CD8-positive, alpha-beta memory T cell (primary cell): ENCODE measurements around the gene SMS. TPM values are rescaled to one million over a fixed set of nuclear protein-coding genes. Genes with fewer than 3 reads are reported as not detected.

Experiments
- CTCF ChIA-PET: fragments of 350-600 bp; sonication (Branson Sonifier 250); formaldehyde crosslinking; loops from one replicate; lab custom pipeline; 2021; ENCODE audit warnings: antibody characterized with exemption; lab: Charles Lee
- POLR2A ChIA-PET: fragments of 350-600 bp; sonication (Branson Sonifier 250); formaldehyde crosslinking; loops from one replicate; lab custom pipeline; 2021; ENCODE audit warnings: antibody characterized with exemption; lab: Charles Lee
- DNase-seq, 5 donors: peaks; one replicate each; pipeline versions ENCODE4 v3.0.0 to v3.0.0-alpha.2; 2020 to 2022; ENCODE audit warnings: mixed read lengths in 1 of 5
- H3K27ac ChIP-seq: one replicate; pipeline ENCODE4 v1.7.0; 2013; ENCODE audit warnings: low read depth, mild to moderate bottlenecking, low read length, moderate library complexity
- H3K27me3 ChIP-seq: 2 replicates; pipeline ENCODE4 v1.7.0; 2013; ENCODE audit warnings: low read length, mild to moderate bottlenecking; ENCODE audit not compliant: insufficient read depth, poor library complexity, severe bottlenecking
- H3K36me3 ChIP-seq: 2 replicates; pipeline ENCODE4 v1.7.0; 2013; ENCODE audit warnings: mild to moderate bottlenecking, low read length, moderate library complexity; ENCODE audit not compliant: insufficient read depth
- H3K4me1 ChIP-seq: 2 replicates; pipeline ENCODE4 v1.7.0; 2013; ENCODE audit warnings: mild to moderate bottlenecking, low read length, moderate library complexity; ENCODE audit not compliant: insufficient read depth
- H3K4me3 ChIP-seq: 2 replicates; pipeline ENCODE4 v1.7.0; 2013; ENCODE audit warnings: mild to moderate bottlenecking, low read length
- H3K9me3 ChIP-seq: 2 replicates; pipeline ENCODE4 v1.7.0; 2013; ENCODE audit warnings: mild to moderate bottlenecking, low read length
- H3K27ac Mint-ChIP-seq, 8 donors: one replicate each; pipeline ENCODE4 v1.8.0; 2020 to 2021; ENCODE audit warnings: mixed read lengths in 8 of 8, mild to moderate bottlenecking in 6 of 8, inconsistent platforms in 3 of 8, moderate library complexity in 3 of 8
- H3K27me3 Mint-ChIP-seq, 2 donors: one replicate each; pipeline ENCODE4 v1.8.0; 2020 to 2021; ENCODE audit warnings: mixed read lengths in 2 of 2, mild to moderate bottlenecking in 1 of 2, moderate library complexity in 1 of 2
- H3K36me3 Mint-ChIP-seq, 3 donors: one replicate each; pipeline ENCODE4 v1.8.0; 2020 to 2021; ENCODE audit warnings: mixed read lengths in 3 of 3, inconsistent platforms in 1 of 3, mild to moderate bottlenecking in 1 of 3
- H3K4me1 Mint-ChIP-seq, 3 donors: one replicate each; pipeline ENCODE4 v1.8.0; 2020 to 2021; ENCODE audit warnings: mixed read lengths in 3 of 3, inconsistent platforms in 1 of 3, mild to moderate bottlenecking in 1 of 3
- H3K4me3 Mint-ChIP-seq, 7 donors: one replicate each; pipeline ENCODE4 v1.8.0; 2020 to 2021; ENCODE audit warnings: mixed read lengths in 7 of 7, mild to moderate bottlenecking in 6 of 7, moderate library complexity in 4 of 7, inconsistent platforms in 2 of 7
- H3K9me3 Mint-ChIP-seq, 5 donors: one replicate each; pipeline ENCODE4 v1.8.0; 2020 to 2022; ENCODE audit warnings: mixed read lengths in 5 of 5, mild to moderate bottlenecking in 3 of 5, moderate library complexity in 2 of 5, inconsistent platforms in 1 of 5
- polyA plus RNA-seq: library from polyadenylated mRNA; unstranded; fragments of 300-500 nt; fragmentation: Illumina TruSeq; gene quantifications from one replicate; pipeline ENCODE4 v1.2.3, GENCODE V29; 2021
- total RNA-seq, 2 experiments: library from RNA; stranded (reverse); gene quantifications; one replicate each; pipeline ENCODE4 v1.2.3, GENCODE V29; 2021

Gene SMS
- total and polyA plus RNA-seq, 3 experiments from 2014 or later = 69.3 to 134 (median 131) TPM

GRCh38 chrX:22026731-22027130, 86.2 kb downstream of the SMS start:
- no peak for DNase-seq
- Mint-ChIP-seq H3K4me1 (no peaks in the 10 kb centered on the region), H3K27ac (no peak overlapping the region), H3K27me3 (peaks cover 0 to 8% of the 10 kb centered on the region in 2 donors), H3K9me3 (peaks cover 0 to 2% (median 0%) of the 10 kb centered on the region in 5 donors), H3K4me3 (no peak overlapping the region), H3K36me3 (no peaks in the 10 kb centered on the region)
- H3K9me3 ChIP-seq = no peaks in the 10 kb centered on the region
- no peak overlapping the region for H3K27ac ChIP-seq
- CTCF ChIA-PET = no interaction called here
- H3K36me3 ChIP-seq = no peaks in the 10 kb centered on the region
- no peak overlapping the region for H3K4me3 ChIP-seq
- no peaks in the 10 kb centered on the region for H3K4me1 ChIP-seq
- POLR2A ChIA-PET = no interaction called here
- H3K27me3 ChIP-seq = no peaks in the 10 kb centered on the region

- Mint-ChIP-seq H3K27ac (no peak within 1 kb of the TSS), H3K4me1 (no peaks in the 10 kb centered on the region), H3K4me3 (peak within 1 kb of the TSS in 1 of 7 donors; percentile 6), H3K36me3 (no peaks in the 10 kb centered on the region), H3K9me3 (no peaks in the 10 kb centered on the region), H3K27me3 (peaks cover 0 to 2% of the 10 kb centered on the region in 2 donors)
- Histone ChIP-seq H3K36me3 (no peaks in the 10 kb centered on the region), H3K4me1 (no peaks in the 10 kb centered on the region), H3K9me3 (no peaks in the 10 kb centered on the region), H3K27me3 (no peaks in the 10 kb centered on the region), H3K27ac (no peak within 1 kb of the TSS), H3K4me3 (no peak within 1 kb of the TSS)
- POLR2A ChIA-PET = no interaction called here
- no peak for DNase-seq
- CTCF ChIA-PET = no interaction called here
Measured at GRCh38 chrX:22032084-22032483, 91.6 kb downstream of the SMS start, which contains the start of gene PHEX. Gene PHEX, plus strand, starts transcription at chrX:22032325. Its CDS starts 681 bp downstream, at chrX:22033006.

GRCh38 chrX:22032506-22032905, 92.0 kb downstream of the SMS start:
- Histone ChIP-seq H3K27ac (no peak overlapping the region), H3K27me3 (no peaks in the 10 kb centered on the region), H3K4me1 (no peaks in the 10 kb centered on the region), H3K4me3 (no peak overlapping the region), H3K36me3 (no peaks in the 10 kb centered on the region), H3K9me3 (no peaks in the 10 kb centered on the region)
- Mint-ChIP-seq H3K9me3 (no peaks in the 10 kb centered on the region), H3K27me3 (peaks cover 2 to 4% of the 10 kb centered on the region in 2 donors), H3K4me1 (no peaks in the 10 kb centered on the region), H3K27ac (no peak overlapping the region), H3K36me3 (peaks cover 0 to 3% (median 0%) of the 10 kb centered on the region in 3 donors), H3K4me3 (peak overlapping the region in 1 of 7 donors; percentile 6)
- POLR2A ChIA-PET = no interaction called here
- CTCF ChIA-PET = no interaction called here
- no peak for DNase-seq

GRCh38 chrX:22033818-22034217, 93.3 kb downstream of the SMS start:
- Mint-ChIP-seq H3K27ac (no peak overlapping the region), H3K4me1 (peaks cover 0 to 5% (median 4%) of the 10 kb centered on the region in 3 donors), H3K27me3 (peaks cover 2% of the 10 kb centered on the region in 2 donors), H3K9me3 (no peaks in the 10 kb centered on the region), H3K4me3 (no peak overlapping the region), H3K36me3 (peaks cover 0 to 3% (median 0%) of the 10 kb centered on the region in 3 donors)
- Histone ChIP-seq H3K9me3 (no peaks in the 10 kb centered on the region), H3K27me3 (no peaks in the 10 kb centered on the region), H3K4me1 (no peaks in the 10 kb centered on the region), H3K4me3 (no peak overlapping the region), H3K27ac (no peak overlapping the region), H3K36me3 (no peaks in the 10 kb centered on the region)
- POLR2A ChIA-PET = no interaction called here
- DNase-seq = no peak
- CTCF ChIA-PET = no interaction called here

- no peak overlapping the region for H3K4me3 Mint-ChIP-seq
- Histone ChIP-seq H3K4me1 (no peaks in the 10 kb centered on the region), H3K36me3 (no peaks in the 10 kb centered on the region), H3K4me3 (no peak overlapping the region), H3K27me3 (no peaks in the 10 kb centered on the region), H3K27ac (no peak overlapping the region), H3K9me3 (no peaks in the 10 kb centered on the region)
- ChIA-PET CTCF (no interaction called here), POLR2A (no interaction called here)
- no peak for DNase-seq
- no peaks in the 10 kb centered on the region for H3K9me3 Mint-ChIP-seq
- H3K4me1 Mint-ChIP-seq = peaks cover 0 to 5% (median 4%) of the 10 kb centered on the region in 3 donors
- H3K27ac Mint-ChIP-seq = no peak overlapping the region
- H3K36me3 Mint-ChIP-seq = peaks cover 0 to 3% (median 0%) of the 10 kb centered on the region in 3 donors
- peaks cover 2 to 4% of the 10 kb centered on the region in 2 donors for H3K27me3 Mint-ChIP-seq
Measured at GRCh38 chrX:22035236-22035635, 94.7 kb downstream of the SMS start.

- H3K4me3 Mint-ChIP-seq = peak overlapping the region in 1 of 7 donors; percentile 60
- peaks cover 0 to 3% (median 0%) of the 10 kb centered on the region in 3 donors for H3K36me3 Mint-ChIP-seq
- H3K27me3 Mint-ChIP-seq = peaks cover 2 to 4% of the 10 kb centered on the region in 2 donors
- Histone ChIP-seq H3K36me3 (no peaks in the 10 kb centered on the region), H3K9me3 (no peaks in the 10 kb centered on the region), H3K27ac (no peak overlapping the region), H3K27me3 (no peaks in the 10 kb centered on the region), H3K4me3 (no peak overlapping the region), H3K4me1 (no peaks in the 10 kb centered on the region)
- H3K9me3 Mint-ChIP-seq = no peaks in the 10 kb centered on the region
- DNase-seq = no peak
- H3K27ac Mint-ChIP-seq = peak overlapping the region in 1 of 8 donors; percentile 18
- ChIA-PET POLR2A (no interaction called here), CTCF (interaction anchor here (1.9 kb wide), 1 partner anchor 52 kb away, joined by 6 read pairs; no protein-coding TSS in a partner anchor)
- H3K4me1 Mint-ChIP-seq = peaks cover 0 to 11% (median 4%) of the 10 kb centered on the region in 3 donors
Measured at GRCh38 chrX:22037225-22037624, 96.7 kb downstream of the SMS start.

GRCh38 chrX:22037911-22038537, 97.5 kb downstream of the SMS start:
- H3K9me3 Mint-ChIP-seq = no peaks in the 10 kb centered on the region
- Histone ChIP-seq H3K27me3 (no peaks in the 10 kb centered on the region), H3K9me3 (no peaks in the 10 kb centered on the region), H3K4me3 (no peak overlapping the region), H3K4me1 (no peaks in the 10 kb centered on the region), H3K27ac (no peak overlapping the region), H3K36me3 (no peaks in the 10 kb centered on the region)
- peak in 1 of 5 donors; percentile 1 for DNase-seq
- ChIA-PET POLR2A (no interaction called here), CTCF (interaction anchor here (1.9 kb wide), 1 partner anchor 53 kb away, joined by 6 read pairs; no protein-coding TSS in a partner anchor)
- H3K4me3 Mint-ChIP-seq = peak overlapping the region in 3 of 7 donors; percentile 21 to 63 (median 37)
- H3K27me3 Mint-ChIP-seq = peaks cover 2 to 4% of the 10 kb centered on the region in 2 donors
- H3K4me1 Mint-ChIP-seq = peaks cover 0 to 11% (median 4%) of the 10 kb centered on the region in 3 donors
- peaks cover 0 to 3% (median 0%) of the 10 kb centered on the region in 3 donors for H3K36me3 Mint-ChIP-seq
- H3K27ac Mint-ChIP-seq = no peak overlapping the region

- CTCF ChIA-PET = no interaction called here
- H3K27ac ChIP-seq = no peak overlapping the region
- POLR2A ChIA-PET = no interaction called here
- peaks cover 0 to 2% (median 0%) of the 10 kb centered on the region in 5 donors for H3K9me3 Mint-ChIP-seq
- H3K4me1 ChIP-seq = no peaks in the 10 kb centered on the region
- no peaks in the 10 kb centered on the region for H3K27me3 ChIP-seq
- no peaks in the 10 kb centered on the region for H3K9me3 ChIP-seq
- H3K4me3 Mint-ChIP-seq = peak overlapping the region in 1 of 7 donors; percentile 35
- H3K36me3 ChIP-seq = no peaks in the 10 kb centered on the region
- peaks cover 2 to 4% of the 10 kb centered on the region in 2 donors for H3K27me3 Mint-ChIP-seq
- no peak overlapping the region for H3K4me3 ChIP-seq
- peaks cover 0 to 11% (median 4%) of the 10 kb centered on the region in 3 donors for H3K4me1 Mint-ChIP-seq
- H3K27ac Mint-ChIP-seq = no peak overlapping the region
- no peak for DNase-seq
- peaks cover 0 to 3% (median 0%) of the 10 kb centered on the region in 3 donors for H3K36me3 Mint-ChIP-seq
Measured at GRCh38 chrX:22039541-22039940, 99.0 kb downstream of the SMS start.
